ENCODE data around the gene STC2. TPM values are rescaled to one million over a fixed set of nuclear protein-coding genes. Genes with fewer than 3 reads are reported as not detected.

Gene STC2
- total and polyA plus RNA-seq, 2 of the 8 experiments (the other 6 are each of a cell fraction or from before 2014, with no cell fraction given), result 26.4 to 53.1 TPM

DNA sequence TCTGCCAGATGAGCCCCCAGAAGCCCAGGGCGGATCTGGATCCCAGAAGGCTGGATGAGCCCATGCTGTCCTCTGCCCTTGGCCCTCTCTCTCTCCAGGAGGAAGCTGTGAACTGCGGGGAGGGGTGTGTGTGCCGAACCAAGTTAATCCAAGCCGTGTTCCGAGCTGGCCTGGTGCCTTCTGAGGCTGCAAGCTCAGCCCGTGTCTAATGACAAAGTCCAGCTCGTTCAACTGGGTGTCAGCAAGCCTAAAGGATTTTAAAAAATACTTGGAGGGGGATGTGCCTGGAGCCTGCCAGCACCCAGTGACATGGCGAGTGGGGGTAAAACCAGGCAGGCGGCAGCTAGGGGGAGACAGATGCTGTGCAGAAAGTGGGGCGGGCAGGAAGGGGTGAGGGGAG is 8.0 kb downstream of the STC2 start:
- Histone ChIP-seq H4K8ac (ENCODE audit: extremely low read depth, insufficient read depth, low read length) (no peak overlapping the region), H3K18ac (ENCODE audit: extremely low read depth, low read length) (no peak overlapping the region), H3K79me1 (ENCODE audit: low read depth, low read length) (peaks cover 8% of the 10 kb centered on the region), H3K4me2 (ENCODE audit: insufficient read depth in 1 of 2, low read depth in 2 of 2, low read length in 2 of 2) (no peak overlapping the region), H3K23me2 (ENCODE audit: low read depth, low read length) (no peaks in the 10 kb centered on the region), H4K91ac (replicated peaks; ENCODE audit: insufficient read length, low read length) (no peak overlapping the region), H3K14ac (ENCODE audit: insufficient read length) (no peak overlapping the region), H4K5ac (ENCODE audit: insufficient read length, low read depth, low read length) (no peak overlapping the region), H3K27ac (ENCODE audit: low read depth, low read length) (no peak overlapping the region), H3K9me3 (ENCODE audit: insufficient read depth in 2 of 2, low read depth in 1 of 2, low read length in 1 of 2) (no peaks in the 10 kb centered on the region), H2BK5ac (ENCODE audit: low read depth, low read length) (peak overlapping the region; percentile 18; the same call in 1 of the 2 replicates), H2AK5ac (ENCODE audit: low read depth, low read length) (no peak overlapping the region), H3K9ac (replicated peaks in 1 of 4; ENCODE audit: extremely low read depth in 1 of 4, low read depth in 3 of 4, low read length in 3 of 4) (no peak overlapping the region; a peak in 1 of 7 replicates), H4K20me1 (replicated peaks in 1 of 2; ENCODE audit: control insufficient read depth in 1 of 2, insufficient read depth in 2 of 2, low read length in 2 of 2) (peaks cover 18 to 19% of the 10 kb centered on the region in 2 experiments), H3K4me1 (replicated peaks in 1 of 4; ENCODE audit: control insufficient read depth in 3 of 4, insufficient read depth in 4 of 4, low read length in 3 of 4) (peaks cover 1 to 12% (median 4%) of the 10 kb centered on the region in 4 experiments), H2BK20ac (ENCODE audit: low read length) (no peak overlapping the region), H3K56ac (replicated peaks; ENCODE audit: insufficient read length, low read depth, low read length) (no peak overlapping the region), H3K4me3 (ENCODE audit: extremely low read depth in 1 of 4, insufficient read depth in 2 of 4, low read depth in 3 of 4, low read length in 4 of 4) (no peak overlapping the region), H3K4ac (replicated peaks; ENCODE audit: insufficient read length, low read depth, low read length) (no peak overlapping the region), H3K36me3 (ENCODE audit: control insufficient read depth in 2 of 4, insufficient read depth in 4 of 4, low read length in 3 of 4) (peaks cover 39 to 94% (median 71%) of the 10 kb centered on the region in 4 experiments), H2BK12ac (ENCODE audit: low read depth, low read length) (no peak overlapping the region), H2AFZ (ENCODE audit: low read length) (no peak overlapping the region), H2BK15ac (ENCODE audit: low read length) (no peak overlapping the region), H3K27me3 (replicated peaks in 1 of 4; ENCODE audit: control insufficient read depth in 3 of 4, extremely low read depth in 1 of 4, insufficient read depth in 3 of 4, low read length in 3 of 4) (no peaks in the 10 kb centered on the region), H2BK120ac (replicated peaks; ENCODE audit: low read depth, low read length) (no peak overlapping the region), H3K79me2 (ENCODE audit: control insufficient read depth in 1 of 2, insufficient read depth in 2 of 2, low read length in 2 of 2) (peaks cover 0 to 22% of the 10 kb centered on the region in 2 experiments; a peak in 2 of 4 replicates), H3K23ac (ENCODE audit: insufficient read length) (no peak overlapping the region)
- ChIA-PET CTCF (ENCODE audit: partially characterized antibody) (interaction anchor here (0.7 to 14.3 kb wide), 14 partner anchors 9 to 292 kb away, joined by 3 to 126 read pairs (median 4); no protein-coding TSS in a partner anchor), POLR2A (ENCODE audit: partially characterized antibody) (interaction anchor here (0.6 to 14.8 kb wide), 5 partner anchors 8 to 587 kb away, joined by 3 to 536 read pairs (median 5); partner anchors contain the start of gene STC2)
- 88% methylated on average over 10 of the region's 10 CpGs; no CpG with 5 or more reads in 1 of the 2 experiments for WGBS, 2 experiments (ENCODE audit: extremely low coverage in 1 of 2, insufficient coverage in 1 of 2, insufficient read length in 1 of 2, insufficient replicate concordance in 2 of 2, low coverage in 1 of 2, low lambda C conversion rate in 2 of 2, missing lambda C conversion rate in 1 of 2)
- FAIRE-seq, result no peak
- no peak for DNase-seq (ENCODE audit: low read depth in 1 of 2, low spot score in 2 of 2)
- TF ChIP-seq FOSL1 (IDR thresholded peaks at IDR 0.05; ENCODE audit: insufficient read depth, low read depth, low read length) (no peak), RAD21 (IDR thresholded peaks at IDR 0.05 in 1 of 2, conservative IDR thresholded peaks at IDR 0.05 in 1 of 2; ENCODE audit: low read depth in 2 of 2, low read length in 2 of 2) (peak; percentile 29 to 42; a peak in 3 of 4 replicates), SAP30 (IDR thresholded peaks at IDR 0.05; ENCODE audit: insufficient read depth, insufficient replicate concordance, low read length) (no peak), RBBP5 (IDR thresholded peaks at IDR 0.05; ENCODE audit: borderline replicate concordance, low read depth, low read length) (no peak), BCL11A (IDR thresholded peaks at IDR 0.05; ENCODE audit: low read depth in 2 of 2, low read length in 2 of 2) (no peak), PHF8 (conservative IDR thresholded peaks at IDR 0.05; ENCODE audit: low read depth, low read length) (no peak), GABPA (IDR thresholded peaks at IDR 0.05; ENCODE audit: borderline replicate concordance, insufficient read depth, low read length) (no peak), HDAC6 (IDR thresholded peaks at IDR 0.05; ENCODE audit: low read depth, low read length) (no peak)
- TF ChIP-seq, protein P1, sequence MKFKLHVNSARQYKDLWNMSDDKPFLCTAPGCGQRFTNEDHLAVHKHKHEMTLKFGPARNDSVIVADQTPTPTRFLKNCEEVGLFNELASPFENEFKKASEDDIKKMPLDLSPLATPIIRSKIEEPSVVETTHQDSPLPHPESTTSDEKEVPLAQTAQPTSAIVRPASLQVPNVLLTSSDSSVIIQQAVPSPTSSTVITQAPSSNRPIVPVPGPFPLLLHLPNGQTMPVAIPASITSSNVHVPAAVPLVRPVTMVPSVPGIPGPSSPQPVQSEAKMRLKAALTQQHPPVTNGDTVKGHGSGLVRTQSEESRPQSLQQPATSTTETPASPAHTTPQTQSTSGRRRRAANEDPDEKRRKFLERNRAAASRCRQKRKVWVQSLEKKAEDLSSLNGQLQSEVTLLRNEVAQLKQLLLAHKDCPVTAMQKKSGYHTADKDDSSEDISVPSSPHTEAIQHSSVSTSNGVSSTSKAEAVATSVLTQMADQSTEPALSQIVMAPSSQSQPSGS (IDR thresholded peaks at IDR 0.05; ENCODE audit: low read length), result no peak
